H1 (cell line): Measurements from ENCODE around the gene CHRD.

Experiments
- EP300 ChIP-seq, 2 experiments: IDR thresholded peaks; 1 replicate in 1 of 2; 2 replicates in 1 of 2; pipeline ENCODE4 v1.6.1; 2011 to 2012; ENCODE audit warnings: low read depth in 2 of 2, low read length in 2 of 2, mild to moderate bottlenecking in 2 of 2, borderline replicate concordance in 1 of 2, inconsistent platforms in 1 of 2, moderate library complexity in 1 of 2
- MAFK ChIP-seq: IDR thresholded peaks from 2 replicates; pipeline ENCODE4 v1.6.1; 2012; ENCODE audit warnings: low read depth, mild to moderate bottlenecking, improper control_type of control experiment, low read length
- POLR2A ChIP-seq, 2 experiments: IDR thresholded peaks; 1 replicate in 1 of 2; 2 replicates in 1 of 2; pipeline ENCODE4 v1.6.1; 2011; ENCODE audit warnings: low read depth in 2 of 2, low read length in 2 of 2, mild to moderate bottlenecking in 2 of 2; ENCODE audit errors: control extremely low read depth in 1 of 2
- RAD21 ChIP-seq, 2 experiments: IDR thresholded peaks in 1 of 2; conservative IDR thresholded peaks in 1 of 2; 2 replicates each; pipeline ENCODE4 v1.6.1; 2011; ENCODE audit warnings: low read depth in 2 of 2, low read length in 2 of 2, improper control_type of control experiment in 1 of 2, inconsistent platforms in 1 of 2, mild to moderate bottlenecking in 1 of 2, moderate library complexity in 1 of 2
- RFX5 ChIP-seq: IDR thresholded peaks from 2 replicates; pipeline ENCODE4 v1.6.1; 2011; ENCODE audit warnings: low read depth, low read length, improper control_type of control experiment, borderline replicate concordance
- SIN3A ChIP-seq, 2 experiments: IDR thresholded peaks in 1 of 2; conservative IDR thresholded peaks in 1 of 2; 2 replicates each; pipeline ENCODE4 v1.6.1; 2011 to 2012; ENCODE audit warnings: low read length in 2 of 2, improper control_type of control experiment in 1 of 2, low read depth in 1 of 2, mild to moderate bottlenecking in 1 of 2
- SP1 ChIP-seq: IDR thresholded peaks from 2 replicates; pipeline ENCODE4 v1.6.1; 2011; ENCODE audit warnings: low read depth, low read length
- SRF ChIP-seq: IDR thresholded peaks from 2 replicates; pipeline ENCODE4 v1.6.1; 2011; ENCODE audit warnings: mild to moderate bottlenecking, low read depth, low read length, moderate library complexity
- TF ChIP-seq, protein P1 (sequence below), 3 experiments: IDR thresholded peaks; 1 replicate in 2 of 3; 2 replicates in 1 of 3; pipeline versions ENCODE4 v1.5.1 to v1.6.1; 2011; ENCODE audit warnings: low read length in 3 of 3, mild to moderate bottlenecking in 3 of 3, inconsistent platforms in 2 of 3, low read depth in 1 of 3, moderate library complexity in 1 of 3; ENCODE audit not compliant: insufficient read depth in 1 of 3; ENCODE audit errors: control extremely low read depth in 1 of 3
- TF ChIP-seq, protein P2 (sequence below): IDR thresholded peaks from 2 replicates; pipeline ENCODE4 v1.6.1; 2012; ENCODE audit warnings: inconsistent platforms

DNA sequence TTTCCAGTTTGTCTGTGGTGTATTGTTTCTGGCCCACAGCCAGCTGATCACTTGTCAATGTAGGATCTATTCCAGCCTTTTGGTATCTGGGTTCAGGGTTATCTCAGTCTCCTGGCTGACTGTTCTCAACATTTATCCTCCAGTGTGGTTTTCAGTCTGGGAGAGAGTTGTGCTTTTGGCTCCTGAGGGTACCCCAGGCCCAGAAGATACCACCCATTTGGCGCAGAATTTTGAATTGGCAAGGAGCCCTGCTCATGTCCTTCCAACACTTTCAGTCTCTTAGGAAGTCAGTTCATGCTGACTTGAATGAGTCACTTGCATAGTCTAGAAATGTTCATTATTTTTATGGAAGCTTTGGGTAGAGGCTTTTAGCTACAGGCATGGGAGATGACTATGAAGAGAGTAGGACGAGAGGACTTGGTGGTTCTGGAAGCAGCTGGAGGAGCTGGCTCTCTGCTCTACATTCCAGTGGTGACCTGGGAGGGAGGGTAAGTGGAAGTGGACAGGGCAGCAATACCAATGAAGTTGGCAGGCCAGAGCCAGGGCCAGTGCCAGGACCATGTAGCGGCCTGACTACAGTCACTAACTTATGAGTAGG lies 11.2 kb upstream of the CHRD start:
- TF ChIP-seq SRF (no peak), MAFK (no peak), RFX5 (no peak), EP300 (IDR thresholded peaks at IDR 0.05; ENCODE audit: borderline replicate concordance in 1 of 2, low read depth in 2 of 2, low read length in 2 of 2) (no peak), POLR2A (IDR thresholded peaks at IDR 0.05; ENCODE audit: control extremely low read depth in 1 of 2, low read depth in 2 of 2, low read length in 2 of 2) (peak in 1 of 2 experiments; percentile 30; a peak in 1 of 3 replicates), RAD21 (IDR thresholded peaks at IDR 0.05 in 1 of 2, conservative IDR thresholded peaks at IDR 0.05 in 1 of 2; ENCODE audit: low read depth in 2 of 2, low read length in 2 of 2) (no peak), SP1 (no peak), SIN3A (conservative IDR thresholded peaks at IDR 0.05 in 1 of 2, IDR thresholded peaks at IDR 0.05 in 1 of 2; ENCODE audit: low read depth in 1 of 2, low read length in 2 of 2) (no peak)
- TF ChIP-seq, protein P1, sequence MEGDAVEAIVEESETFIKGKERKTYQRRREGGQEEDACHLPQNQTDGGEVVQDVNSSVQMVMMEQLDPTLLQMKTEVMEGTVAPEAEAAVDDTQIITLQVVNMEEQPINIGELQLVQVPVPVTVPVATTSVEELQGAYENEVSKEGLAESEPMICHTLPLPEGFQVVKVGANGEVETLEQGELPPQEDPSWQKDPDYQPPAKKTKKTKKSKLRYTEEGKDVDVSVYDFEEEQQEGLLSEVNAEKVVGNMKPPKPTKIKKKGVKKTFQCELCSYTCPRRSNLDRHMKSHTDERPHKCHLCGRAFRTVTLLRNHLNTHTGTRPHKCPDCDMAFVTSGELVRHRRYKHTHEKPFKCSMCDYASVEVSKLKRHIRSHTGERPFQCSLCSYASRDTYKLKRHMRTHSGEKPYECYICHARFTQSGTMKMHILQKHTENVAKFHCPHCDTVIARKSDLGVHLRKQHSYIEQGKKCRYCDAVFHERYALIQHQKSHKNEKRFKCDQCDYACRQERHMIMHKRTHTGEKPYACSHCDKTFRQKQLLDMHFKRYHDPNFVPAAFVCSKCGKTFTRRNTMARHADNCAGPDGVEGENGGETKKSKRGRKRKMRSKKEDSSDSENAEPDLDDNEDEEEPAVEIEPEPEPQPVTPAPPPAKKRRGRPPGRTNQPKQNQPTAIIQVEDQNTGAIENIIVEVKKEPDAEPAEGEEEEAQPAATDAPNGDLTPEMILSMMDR (IDR thresholded peaks at IDR 0.05; ENCODE audit: control extremely low read depth in 1 of 3, insufficient read depth in 1 of 3, low read depth in 1 of 3, low read length in 3 of 3): no peak
- TF ChIP-seq, protein P2, sequence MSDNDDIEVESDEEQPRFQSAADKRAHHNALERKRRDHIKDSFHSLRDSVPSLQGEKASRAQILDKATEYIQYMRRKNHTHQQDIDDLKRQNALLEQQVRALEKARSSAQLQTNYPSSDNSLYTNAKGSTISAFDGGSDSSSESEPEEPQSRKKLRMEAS: no peak
